ENCODE data around the gene NPW.

GRCh38 chr16:2044541-2044940, 25.0 kb downstream of the NPW start:
- no peak for TF ChIP-seq CTCF (IDR thresholded peaks at IDR 0.05)
- TF ChIP-seq ZFX (IDR thresholded peaks at IDR 0.05; ENCODE audit: borderline replicate concordance), result no peak
